ENCODE data around the gene FAM217B. TPM values are rescaled to one million over a fixed set of nuclear protein-coding genes. Genes with fewer than 3 reads are reported as not detected.

Gene FAM217B
- total RNA-seq, 4 donors from 2014 or later: 5.7 to 10.7 (median 7.9) TPM

- TF ChIP-seq, protein P1, sequence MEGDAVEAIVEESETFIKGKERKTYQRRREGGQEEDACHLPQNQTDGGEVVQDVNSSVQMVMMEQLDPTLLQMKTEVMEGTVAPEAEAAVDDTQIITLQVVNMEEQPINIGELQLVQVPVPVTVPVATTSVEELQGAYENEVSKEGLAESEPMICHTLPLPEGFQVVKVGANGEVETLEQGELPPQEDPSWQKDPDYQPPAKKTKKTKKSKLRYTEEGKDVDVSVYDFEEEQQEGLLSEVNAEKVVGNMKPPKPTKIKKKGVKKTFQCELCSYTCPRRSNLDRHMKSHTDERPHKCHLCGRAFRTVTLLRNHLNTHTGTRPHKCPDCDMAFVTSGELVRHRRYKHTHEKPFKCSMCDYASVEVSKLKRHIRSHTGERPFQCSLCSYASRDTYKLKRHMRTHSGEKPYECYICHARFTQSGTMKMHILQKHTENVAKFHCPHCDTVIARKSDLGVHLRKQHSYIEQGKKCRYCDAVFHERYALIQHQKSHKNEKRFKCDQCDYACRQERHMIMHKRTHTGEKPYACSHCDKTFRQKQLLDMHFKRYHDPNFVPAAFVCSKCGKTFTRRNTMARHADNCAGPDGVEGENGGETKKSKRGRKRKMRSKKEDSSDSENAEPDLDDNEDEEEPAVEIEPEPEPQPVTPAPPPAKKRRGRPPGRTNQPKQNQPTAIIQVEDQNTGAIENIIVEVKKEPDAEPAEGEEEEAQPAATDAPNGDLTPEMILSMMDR (IDR thresholded peaks at IDR 0.05; ENCODE audit: low read depth): no peak
These were observed 7.2 kb downstream of the FAM217B start for GRCh38 chr20:59947376-59947775.

GRCh38 chr20:59948212-59948611 lies 8.0 kb downstream of the FAM217B start:
- TF ChIP-seq, protein P1 (IDR thresholded peaks at IDR 0.05; ENCODE audit: low read depth): no peak

DNA sequence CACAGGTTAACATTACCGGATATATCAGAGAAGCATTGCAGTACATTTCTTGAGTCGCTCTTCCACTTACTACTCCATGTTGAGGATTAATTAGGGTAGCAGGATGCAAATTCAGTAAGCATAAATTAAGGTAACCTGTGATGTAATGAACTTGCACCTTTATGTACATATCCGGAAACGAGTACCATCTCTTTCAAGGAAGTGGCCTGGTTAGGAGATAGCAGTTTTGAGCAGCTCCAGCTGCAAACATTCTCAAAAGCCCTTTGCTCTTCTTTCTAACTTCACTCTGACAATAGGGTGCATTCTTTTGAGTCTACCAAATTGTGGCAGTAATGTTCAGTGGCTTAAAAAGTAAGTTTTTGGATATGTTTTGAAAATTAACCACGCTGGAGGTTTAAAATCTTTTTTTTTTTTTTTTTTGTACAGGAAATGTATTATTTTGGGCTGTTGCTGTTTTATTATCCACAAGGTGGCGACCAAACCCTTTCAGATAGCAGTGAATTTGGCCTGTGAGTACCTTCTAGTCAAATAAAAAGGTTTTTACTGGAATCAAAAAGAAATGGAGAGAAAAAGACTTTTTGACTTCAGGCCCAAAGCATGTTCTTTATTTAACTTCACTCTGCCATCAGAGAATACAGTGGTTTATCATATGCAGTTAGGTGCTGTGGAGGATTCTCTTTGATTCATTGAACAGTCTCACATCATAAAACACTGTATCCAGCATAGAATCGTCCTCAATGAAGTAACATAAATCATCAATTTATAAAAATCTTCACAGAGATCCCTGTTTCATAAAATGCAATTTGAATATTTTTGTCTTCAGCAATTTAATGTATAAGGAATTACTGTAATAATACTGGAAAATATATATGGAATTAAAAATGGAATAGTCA lies 8.9 kb downstream of the FAM217B start:
- TF ChIP-seq, protein P1 (IDR thresholded peaks at IDR 0.05; ENCODE audit: low read depth): no peak

DNA sequence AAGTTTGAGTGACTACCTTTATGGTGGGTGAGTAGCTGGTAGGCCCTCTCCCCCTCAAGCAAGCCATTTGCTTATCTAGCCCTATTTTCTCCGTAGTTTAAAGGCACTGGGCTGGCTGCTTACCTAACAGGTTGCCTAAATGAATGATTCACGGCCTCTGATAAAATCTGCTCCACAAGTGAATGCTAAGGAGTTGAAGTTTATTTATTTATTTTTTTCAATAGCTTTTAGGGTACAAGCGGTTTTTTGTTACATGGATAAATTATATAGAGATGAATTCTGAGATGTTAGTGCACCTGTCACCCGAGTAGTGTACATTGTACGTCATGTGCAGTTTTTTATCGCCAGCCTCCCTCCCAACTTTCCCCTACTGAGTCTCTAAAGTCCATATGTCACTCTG lies 9.7 kb downstream of the FAM217B start:
- TF ChIP-seq, protein P1 (IDR thresholded peaks at IDR 0.05; ENCODE audit: low read depth): no peak

DNA sequence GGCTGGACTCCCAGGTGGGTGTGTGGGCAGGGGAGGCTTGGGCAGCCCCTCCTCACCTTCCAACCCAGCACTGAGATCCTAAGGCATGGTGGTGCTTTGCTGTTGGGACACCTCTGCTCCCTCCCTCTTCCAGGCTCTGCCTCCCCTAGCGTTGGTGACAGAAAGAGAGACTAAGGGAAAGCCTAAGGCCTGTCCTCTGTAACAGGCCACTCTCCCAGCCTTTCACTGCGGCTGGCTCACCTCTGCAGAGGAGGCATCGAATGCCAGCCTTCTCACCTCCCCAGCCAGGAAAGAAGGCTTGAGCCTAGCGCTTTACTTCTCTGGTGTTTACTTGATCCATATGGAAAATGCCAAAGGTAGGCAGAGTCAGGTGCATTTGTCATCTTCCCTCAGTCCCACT lies 14.5 kb downstream of the FAM217B start:
- TF ChIP-seq, protein P1 (IDR thresholded peaks at IDR 0.05; ENCODE audit: low read depth): no peak

- TF ChIP-seq, protein P1 (IDR thresholded peaks at IDR 0.05; ENCODE audit: low read depth): no peak
These were observed 15.1 kb downstream of the FAM217B start for GRCh38 chr20:59955131-59955796.

GRCh38 chr20:59958123-59958522 lies 17.9 kb downstream of the FAM217B start, which contains the start of gene CDH26:
Gene CDH26, plus strand, starts transcription at chr20:59958423. Its CDS starts 304 bp downstream, at chr20:59958727.
- TF ChIP-seq, protein P1 (IDR thresholded peaks at IDR 0.05; ENCODE audit: low read depth): no peak
